BE2C (cell line): ENCODE measurements around the gene OR2AK2.

Experiments
- DNase-seq: peaks from one replicate; pipeline ENCODE4 v3.0.0-alpha.2; 2020
- H3K27me3 ChIP-seq: fragments of 250-450 bp; sonication (Bioruptor Pico); 2 replicates; pipeline ENCODE4 v1.5.1; 2020; ENCODE audit warnings: mild to moderate bottlenecking
- H3K36me3 ChIP-seq: fragments of 250-450 bp; sonication (Bioruptor Pico); 2 replicates; pipeline ENCODE4 v1.5.1; 2020; ENCODE audit warnings: mild to moderate bottlenecking
- H3K4me1 ChIP-seq: fragments of 250-450 bp; sonication (Bioruptor Pico); 2 replicates; pipeline ENCODE4 v1.5.1; 2020
- H3K4me3 ChIP-seq: 2 replicates; pipeline ENCODE4 v1.5.1; 2011; ENCODE audit warnings: low read depth, low read length
- H3K9me3 ChIP-seq: fragments of 250-450 bp; sonication (Bioruptor Pico); 2 replicates; pipeline ENCODE4 v1.5.1; 2020
- TF ChIP-seq, protein P1 (sequence below): IDR thresholded peaks from 2 replicates; pipeline ENCODE4 v1.5.1; 2012; ENCODE audit warnings: mild to moderate bottlenecking, low read depth, low read length

The OR2AK2 gene

GRCh38 chr1:247962911-247963588, 2.0 kb upstream of the OR2AK2 start:
- TF ChIP-seq, protein P1, sequence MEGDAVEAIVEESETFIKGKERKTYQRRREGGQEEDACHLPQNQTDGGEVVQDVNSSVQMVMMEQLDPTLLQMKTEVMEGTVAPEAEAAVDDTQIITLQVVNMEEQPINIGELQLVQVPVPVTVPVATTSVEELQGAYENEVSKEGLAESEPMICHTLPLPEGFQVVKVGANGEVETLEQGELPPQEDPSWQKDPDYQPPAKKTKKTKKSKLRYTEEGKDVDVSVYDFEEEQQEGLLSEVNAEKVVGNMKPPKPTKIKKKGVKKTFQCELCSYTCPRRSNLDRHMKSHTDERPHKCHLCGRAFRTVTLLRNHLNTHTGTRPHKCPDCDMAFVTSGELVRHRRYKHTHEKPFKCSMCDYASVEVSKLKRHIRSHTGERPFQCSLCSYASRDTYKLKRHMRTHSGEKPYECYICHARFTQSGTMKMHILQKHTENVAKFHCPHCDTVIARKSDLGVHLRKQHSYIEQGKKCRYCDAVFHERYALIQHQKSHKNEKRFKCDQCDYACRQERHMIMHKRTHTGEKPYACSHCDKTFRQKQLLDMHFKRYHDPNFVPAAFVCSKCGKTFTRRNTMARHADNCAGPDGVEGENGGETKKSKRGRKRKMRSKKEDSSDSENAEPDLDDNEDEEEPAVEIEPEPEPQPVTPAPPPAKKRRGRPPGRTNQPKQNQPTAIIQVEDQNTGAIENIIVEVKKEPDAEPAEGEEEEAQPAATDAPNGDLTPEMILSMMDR = no peak
- Histone ChIP-seq H3K27me3 (no peaks in the 10 kb centered on the region), H3K36me3 (no peaks in the 10 kb centered on the region), H3K4me3 (no peak overlapping the region), H3K4me1 (no peaks in the 10 kb centered on the region), H3K9me3 (no peaks in the 10 kb centered on the region)
- no peak for DNase-seq

DNA sequence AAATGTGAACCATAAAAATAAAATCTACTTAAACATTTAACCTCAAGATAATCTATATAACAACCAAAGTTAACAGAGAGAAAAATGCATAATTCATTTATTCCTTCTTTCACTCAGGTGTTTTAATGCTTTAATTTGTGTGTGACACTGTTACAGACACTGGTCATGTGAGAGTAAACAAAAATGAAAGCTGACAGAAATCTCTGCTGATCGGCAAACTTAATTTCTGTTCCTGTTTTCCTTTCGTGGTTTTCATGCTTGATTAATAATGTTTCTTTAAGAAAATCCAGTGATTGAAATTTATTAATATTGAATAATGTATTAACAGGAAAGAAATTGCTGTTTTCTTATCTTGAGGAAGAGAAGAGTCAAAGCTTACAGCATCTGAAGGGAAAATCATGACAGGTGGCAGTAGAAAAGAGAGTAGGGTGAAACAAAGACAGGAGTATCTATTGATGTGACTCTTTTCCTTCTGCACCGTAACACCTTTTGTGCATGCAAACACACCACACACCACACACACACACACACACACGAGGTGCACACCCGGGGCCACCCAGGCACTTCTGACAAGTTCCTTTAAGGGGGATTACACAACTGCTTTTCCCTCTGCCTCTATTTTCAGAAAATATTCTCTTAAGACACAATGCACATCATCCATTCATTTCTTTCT, 1.6 kb downstream of the OR2AK2 start:
- Histone ChIP-seq H3K9me3 (no peaks in the 10 kb centered on the region), H3K4me1 (no peaks in the 10 kb centered on the region), H3K4me3 (no peak overlapping the region), H3K27me3 (no peaks in the 10 kb centered on the region), H3K36me3 (no peaks in the 10 kb centered on the region)
- no peak for DNase-seq
- TF ChIP-seq, protein P1 = no peak

DNA sequence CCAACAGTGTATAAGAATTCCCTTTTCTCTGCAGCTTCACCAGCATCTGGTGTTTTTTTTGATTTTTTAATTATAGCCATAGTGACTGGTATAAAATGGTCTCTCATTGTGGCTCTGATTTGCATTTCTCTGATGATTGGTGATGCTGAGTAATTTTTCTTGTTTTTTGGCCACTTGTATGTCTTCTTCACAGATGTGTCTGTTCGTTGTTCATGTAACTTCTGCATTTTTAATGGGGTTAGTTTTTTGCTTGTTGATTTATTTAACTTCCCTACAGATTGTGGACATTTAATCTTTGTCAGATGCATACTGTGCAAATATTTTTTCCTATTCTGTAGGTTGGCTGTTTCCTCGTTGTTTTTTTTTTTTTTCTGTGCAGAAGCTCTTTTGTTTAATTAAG, 28.0 kb downstream of the OR2AK2 start:
- Histone ChIP-seq H3K9me3 (no peaks in the 10 kb centered on the region), H3K27me3 (no peaks in the 10 kb centered on the region), H3K4me3 (no peak overlapping the region), H3K4me1 (no peaks in the 10 kb centered on the region), H3K36me3 (no peaks in the 10 kb centered on the region)
- DNase-seq = no peak
- TF ChIP-seq, protein P1 = no peak

DNA sequence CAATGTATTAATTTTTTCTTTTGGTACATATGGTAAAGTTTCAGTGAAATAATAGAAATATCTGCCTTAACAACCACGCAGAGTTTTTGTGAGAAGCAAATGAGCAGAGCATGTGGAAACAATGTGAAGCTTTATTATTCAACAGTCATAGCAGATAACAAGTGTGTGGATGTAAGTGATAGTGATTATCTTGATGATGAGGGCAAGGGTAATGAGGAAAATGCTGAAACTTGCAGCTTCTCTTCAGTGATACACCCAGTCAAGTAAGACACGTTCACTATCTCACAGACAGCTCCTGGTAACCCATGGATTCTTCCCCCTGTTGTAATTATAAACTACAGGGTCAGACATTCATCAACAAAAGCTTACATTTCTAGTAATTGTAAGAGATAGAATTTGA, 33.8 kb downstream of the OR2AK2 start:
- Histone ChIP-seq H3K36me3 (no peaks in the 10 kb centered on the region), H3K9me3 (no peaks in the 10 kb centered on the region), H3K4me1 (no peaks in the 10 kb centered on the region), H3K27me3 (no peaks in the 10 kb centered on the region), H3K4me3 (no peak overlapping the region)
- TF ChIP-seq, protein P1 = no peak
- DNase-seq = no peak

DNA sequence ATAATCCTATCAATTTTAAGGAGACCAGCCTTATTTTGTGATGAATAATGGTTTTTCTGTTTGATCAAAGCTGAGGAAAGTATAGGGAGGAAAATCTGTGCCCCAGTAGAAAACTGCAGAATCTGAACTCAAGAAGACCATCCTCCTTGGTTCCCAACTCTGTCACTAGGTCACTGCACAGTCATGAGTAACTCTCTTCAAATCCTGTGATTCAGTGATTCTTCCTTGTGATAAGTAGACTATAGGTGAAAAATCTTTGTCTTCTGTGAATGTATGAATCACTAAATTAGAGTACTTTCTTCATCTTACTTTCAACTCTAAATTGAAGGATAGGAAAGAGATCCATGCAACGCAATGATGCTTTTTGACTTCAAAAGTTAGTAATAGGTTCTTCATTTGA, 35.1 kb downstream of the OR2AK2 start:
- Histone ChIP-seq H3K27me3 (no peaks in the 10 kb centered on the region), H3K4me1 (no peaks in the 10 kb centered on the region), H3K36me3 (no peaks in the 10 kb centered on the region), H3K9me3 (no peaks in the 10 kb centered on the region), H3K4me3 (no peak overlapping the region)
- no peak for DNase-seq
- TF ChIP-seq, protein P1 = no peak

DNA sequence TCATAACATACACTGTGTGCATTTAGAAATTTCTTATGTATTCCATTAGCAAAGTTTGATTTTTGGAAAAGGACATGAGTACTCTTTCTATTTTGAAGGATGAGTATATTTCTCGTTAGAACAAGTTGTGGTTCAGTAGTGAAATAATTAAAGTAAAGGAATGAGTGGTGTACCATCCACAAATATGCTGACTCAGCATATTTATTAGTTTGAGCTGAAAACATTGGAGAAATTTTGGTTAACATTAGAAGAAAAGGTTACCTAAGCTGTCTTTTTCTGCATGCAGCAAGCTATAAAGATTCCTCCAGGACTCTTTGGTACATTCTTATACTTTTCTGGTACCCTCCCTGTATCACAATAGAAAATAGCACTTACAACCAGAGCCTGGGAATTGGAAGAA, 42.7 kb downstream of the OR2AK2 start:
- Histone ChIP-seq H3K27me3 (no peaks in the 10 kb centered on the region), H3K4me3 (no peak overlapping the region), H3K9me3 (no peaks in the 10 kb centered on the region; the same call in 1 of the 2 replicates), H3K4me1 (no peaks in the 10 kb centered on the region), H3K36me3 (no peaks in the 10 kb centered on the region)
- DNase-seq = no peak
- TF ChIP-seq, protein P1 = no peak
